DND-41 (cell line): Measurements from ENCODE around the gene CLEC19A.

Experiments
- EZH2 ChIP-seq: IDR thresholded peaks from 3 replicates; pipeline ENCODE4 v1.6.1; 2012; ENCODE audit warnings: borderline replicate concordance, low read depth, mild to moderate bottlenecking, moderate library complexity, low read length, inconsistent platforms; ENCODE audit not compliant: severe bottlenecking
- TF ChIP-seq, protein P1 (sequence below): IDR thresholded peaks from 2 replicates; pipeline ENCODE4 v1.5.1; 2012; ENCODE audit warnings: borderline replicate concordance, low read length, moderate library complexity, mild to moderate bottlenecking; ENCODE audit not compliant: poor library complexity, severe bottlenecking; ENCODE audit errors: extremely low read depth

GRCh38 chr16:19274165-19274797, 11.2 kb upstream of the CLEC19A start:
- TF ChIP-seq, protein P1, sequence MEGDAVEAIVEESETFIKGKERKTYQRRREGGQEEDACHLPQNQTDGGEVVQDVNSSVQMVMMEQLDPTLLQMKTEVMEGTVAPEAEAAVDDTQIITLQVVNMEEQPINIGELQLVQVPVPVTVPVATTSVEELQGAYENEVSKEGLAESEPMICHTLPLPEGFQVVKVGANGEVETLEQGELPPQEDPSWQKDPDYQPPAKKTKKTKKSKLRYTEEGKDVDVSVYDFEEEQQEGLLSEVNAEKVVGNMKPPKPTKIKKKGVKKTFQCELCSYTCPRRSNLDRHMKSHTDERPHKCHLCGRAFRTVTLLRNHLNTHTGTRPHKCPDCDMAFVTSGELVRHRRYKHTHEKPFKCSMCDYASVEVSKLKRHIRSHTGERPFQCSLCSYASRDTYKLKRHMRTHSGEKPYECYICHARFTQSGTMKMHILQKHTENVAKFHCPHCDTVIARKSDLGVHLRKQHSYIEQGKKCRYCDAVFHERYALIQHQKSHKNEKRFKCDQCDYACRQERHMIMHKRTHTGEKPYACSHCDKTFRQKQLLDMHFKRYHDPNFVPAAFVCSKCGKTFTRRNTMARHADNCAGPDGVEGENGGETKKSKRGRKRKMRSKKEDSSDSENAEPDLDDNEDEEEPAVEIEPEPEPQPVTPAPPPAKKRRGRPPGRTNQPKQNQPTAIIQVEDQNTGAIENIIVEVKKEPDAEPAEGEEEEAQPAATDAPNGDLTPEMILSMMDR: no peak
- no peak for TF ChIP-seq EZH2
